HG03575 (cell line): ENCODE results near the gene GPSM1.

Experiments
- ATAC-seq: cut with Tn5 transposase; IDR thresholded peaks from one replicate; pipeline ENCODE4 v1.9.1; 2021; ENCODE audit not compliant: unreplicated experiment, insufficient number of reproducible peaks, low FRiP score; ENCODE audit errors: extremely low read depth

The GPSM1 gene

GRCh38 chr9:136339173-136339957 is 12.0 kb downstream of the GPSM1 start:
- ATAC-seq, result no peak

DNA sequence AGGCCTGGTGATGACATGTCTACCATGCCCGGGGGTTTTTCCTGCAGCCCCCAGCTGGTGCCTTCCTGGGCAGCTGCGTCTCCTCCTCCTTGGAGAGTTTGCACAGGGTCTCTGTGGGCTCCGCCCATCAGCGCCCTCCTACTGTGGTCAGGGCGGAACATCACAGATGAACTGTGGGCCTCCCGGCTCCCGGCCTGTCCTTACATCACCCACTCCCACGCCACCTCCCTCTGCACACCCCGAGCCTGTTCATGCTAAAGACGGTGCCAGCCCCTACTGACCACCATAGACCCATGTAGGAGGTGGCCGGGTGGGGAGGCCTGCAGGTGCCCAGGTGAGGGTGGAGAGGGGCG is 12.6 kb downstream of the GPSM1 start:
- no peak for ATAC-seq

GRCh38 chr9:136340356-136341041 is 13.2 kb downstream of the GPSM1 start:
- ATAC-seq, result no peak

DNA sequence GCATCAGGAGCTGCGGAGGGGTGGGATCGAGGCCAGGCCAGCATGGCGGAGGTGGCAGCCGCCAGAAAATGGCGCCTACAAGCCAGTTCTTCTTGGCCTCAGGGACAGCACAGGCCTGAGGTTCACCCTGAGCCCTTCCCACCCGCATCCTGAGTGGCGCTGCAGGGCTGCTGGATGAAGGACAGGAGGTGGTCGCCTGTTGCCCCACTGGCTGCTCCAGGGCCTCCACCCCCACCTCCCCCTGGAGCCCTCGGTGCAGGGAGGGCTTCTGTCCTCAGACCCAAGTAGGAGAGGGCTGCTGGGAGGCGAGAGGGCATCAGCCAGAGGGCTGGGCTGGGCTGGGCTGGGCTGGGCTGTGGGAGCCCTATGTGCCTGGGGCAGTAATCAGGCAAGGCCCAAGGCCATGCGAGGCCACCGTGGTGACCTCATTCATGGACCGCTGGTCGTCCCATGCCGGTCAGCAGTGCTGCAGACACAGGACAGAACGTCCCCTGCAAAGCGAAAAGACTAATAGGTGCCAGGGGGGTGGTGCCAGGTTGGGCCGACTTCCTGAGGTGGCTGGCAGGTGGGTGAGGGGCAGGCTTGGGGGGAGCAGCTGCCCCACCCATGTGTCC is 13.8 kb downstream of the GPSM1 start:
- ATAC-seq, result no peak

GRCh38 chr9:136341769-136342168 is 14.4 kb downstream of the GPSM1 start:
- ATAC-seq, result no peak

- ATAC-seq, result no peak
Observed at GRCh38 chr9:136342181-136343120, 15.1 kb downstream of the GPSM1 start.

DNA sequence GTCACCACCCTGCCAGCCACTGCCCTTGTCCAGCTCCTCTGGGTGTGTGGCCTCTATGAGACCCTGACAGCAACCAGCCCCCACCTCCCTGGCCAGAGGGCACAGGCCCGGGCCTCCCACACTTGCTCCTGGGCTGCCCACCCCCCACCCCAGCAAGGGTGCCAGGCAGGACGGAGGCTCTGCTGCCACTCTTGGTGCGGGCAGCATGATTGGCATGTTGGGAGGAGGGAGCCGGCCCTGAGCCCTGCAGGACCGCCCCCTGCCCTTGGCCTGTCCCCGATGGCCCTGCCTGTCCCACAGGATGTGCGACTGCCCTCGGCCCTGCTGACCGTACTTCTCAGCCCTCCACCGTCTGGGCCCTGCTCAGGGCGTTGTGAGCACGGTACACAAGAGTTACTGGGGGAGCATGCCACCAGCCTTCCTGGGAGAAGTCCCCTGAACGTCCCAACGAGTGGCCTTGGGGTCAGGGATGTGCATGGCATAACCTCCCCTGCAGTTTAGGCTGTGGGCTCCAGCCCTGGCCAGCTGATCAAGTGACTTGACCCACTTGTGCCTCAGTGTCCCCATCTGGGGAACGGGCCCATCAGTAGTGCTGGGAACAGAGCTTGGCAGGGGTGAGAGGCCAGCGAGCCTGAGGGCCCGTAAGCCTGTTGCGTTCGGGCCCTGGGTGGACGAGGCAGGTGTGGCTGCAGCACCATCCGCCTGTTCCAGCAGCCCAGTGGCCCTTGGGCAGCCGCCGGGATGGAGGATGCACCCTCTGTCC is 16.0 kb downstream of the GPSM1 start:
- no peak for ATAC-seq

DNA sequence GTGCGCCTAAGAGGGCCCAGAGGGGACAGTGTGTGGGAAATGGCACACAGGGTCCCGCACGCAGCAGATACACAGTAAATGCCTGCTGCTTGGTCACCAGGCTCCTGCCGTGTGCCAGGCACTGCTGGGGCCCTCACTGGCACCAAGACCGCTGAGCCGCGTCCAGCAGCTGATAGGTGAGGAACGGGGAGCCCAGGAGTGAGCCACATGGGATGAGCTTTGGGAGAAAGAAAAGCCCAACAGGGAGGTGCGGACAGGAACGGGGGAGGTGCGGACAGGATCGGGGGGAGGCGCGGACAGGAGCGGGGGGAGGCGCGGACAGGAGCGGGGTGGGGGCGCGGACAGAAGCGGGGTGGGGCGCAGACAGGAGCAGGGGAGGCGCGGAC is 16.5 kb downstream of the GPSM1 start:
- no peak for ATAC-seq

GRCh38 chr9:136344544-136345280 is 17.4 kb downstream of the GPSM1 start:
- ATAC-seq, result no peak

DNA sequence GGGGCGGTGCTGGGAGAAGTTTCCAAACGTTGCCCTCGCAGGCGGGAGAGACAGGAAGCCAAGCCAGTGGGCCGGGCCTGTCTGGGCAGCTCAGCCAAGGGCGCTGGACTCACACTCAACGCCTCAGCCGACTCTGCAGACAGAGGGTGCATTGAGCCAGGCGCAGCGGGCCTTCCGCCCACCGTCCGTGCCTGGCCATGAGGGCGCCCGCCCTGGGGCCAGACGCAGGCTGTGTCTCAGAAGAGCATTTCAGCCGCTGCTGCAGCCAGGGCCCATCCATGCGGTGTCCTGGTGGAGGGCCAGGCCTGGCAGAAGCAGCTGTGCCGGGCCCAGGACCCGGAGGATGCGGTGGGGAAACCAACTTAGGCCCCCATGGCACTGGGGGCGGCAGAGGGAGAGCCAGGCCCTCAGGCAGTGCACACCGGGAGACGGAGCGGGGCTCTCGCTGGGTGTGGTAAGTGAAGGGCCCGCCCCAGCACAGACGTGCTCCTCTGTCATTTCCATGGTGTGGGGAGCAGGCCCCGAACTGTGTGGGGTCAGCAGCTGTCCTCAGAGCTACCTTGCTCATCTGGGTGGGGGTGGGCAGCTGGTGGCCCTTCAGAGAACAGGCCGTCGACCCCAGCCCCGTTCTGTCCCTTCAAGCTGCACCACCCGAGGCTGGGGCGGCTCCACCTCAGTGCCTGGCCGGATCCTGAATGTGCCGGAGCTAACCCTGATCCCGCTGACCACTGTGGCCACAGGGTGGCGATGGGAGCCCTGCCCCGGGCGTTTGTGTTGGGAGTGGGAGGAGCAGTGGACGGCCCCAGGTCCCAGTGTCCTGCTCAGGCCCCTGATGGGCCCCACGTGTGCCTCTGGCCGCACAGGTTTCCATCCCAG is 18.2 kb downstream of the GPSM1 start:
- no peak for ATAC-seq

GRCh38 chr9:136346157-136346481 is 18.8 kb downstream of the GPSM1 start:
- ATAC-seq, result no peak

DNA sequence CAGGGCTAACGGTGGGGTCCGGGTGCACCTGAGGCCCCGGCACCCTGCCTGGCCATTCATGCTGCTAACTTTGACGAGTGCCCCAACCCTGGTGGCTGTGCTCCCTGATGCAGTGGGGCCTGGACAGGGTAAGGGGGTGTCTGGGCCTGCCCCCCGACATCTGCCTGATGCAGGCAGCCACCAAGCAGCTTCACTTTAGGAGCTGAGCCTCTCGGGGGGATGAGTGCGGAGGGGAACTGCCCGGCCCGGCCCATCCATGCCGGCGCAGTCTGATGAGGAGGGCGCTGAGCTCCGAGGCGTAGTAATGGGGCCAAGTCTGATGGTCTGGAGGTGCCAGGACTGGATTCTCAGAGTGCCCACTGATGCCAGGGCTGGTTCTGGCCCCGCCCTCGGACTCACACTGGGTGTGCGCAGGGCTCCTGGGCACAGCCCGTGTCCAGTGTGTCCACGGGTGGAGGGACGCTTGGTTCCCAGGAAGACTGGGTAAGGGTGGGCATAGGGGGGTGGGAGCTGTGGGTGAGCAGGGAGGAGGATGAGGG is 19.7 kb downstream of the GPSM1 start:
- no peak for ATAC-seq

- ATAC-seq, result no peak
Observed at GRCh38 chr9:136347472-136348256, 20.3 kb downstream of the GPSM1 start.

GRCh38 chr9:136348691-136349090 is 21.4 kb downstream of the GPSM1 start:
- no peak for ATAC-seq

- no peak for ATAC-seq
Observed at GRCh38 chr9:136349546-136349945, 22.2 kb downstream of the GPSM1 start.

DNA sequence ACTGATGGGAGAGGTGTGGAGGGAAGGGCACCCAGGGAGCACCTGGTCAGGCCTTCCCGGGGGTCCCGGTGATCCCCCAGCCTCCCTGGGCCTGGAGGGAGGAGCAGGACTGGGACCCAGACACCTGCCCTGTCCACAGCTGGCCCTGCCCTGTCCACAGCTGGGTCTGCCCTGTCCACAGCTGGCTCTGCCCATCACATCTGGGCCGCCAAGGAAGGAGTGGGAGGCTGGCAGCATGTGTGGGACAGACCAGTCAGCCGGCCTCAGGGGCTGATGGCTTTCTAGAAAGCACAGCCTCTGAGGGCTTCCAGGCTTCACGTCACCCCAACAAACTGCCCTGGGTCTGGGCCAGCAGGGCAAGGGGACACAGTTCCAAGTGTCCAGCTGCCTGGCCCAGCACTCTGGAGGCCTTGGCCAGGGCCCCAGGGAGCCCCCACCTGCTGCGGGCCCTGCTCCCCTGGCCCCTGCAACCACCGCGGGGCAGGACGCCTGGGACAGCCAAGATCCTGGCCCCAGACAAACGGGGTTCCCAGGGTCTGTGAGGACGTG is 24.0 kb downstream of the GPSM1 start:
- no peak for ATAC-seq
